Activated CD8-positive, alpha-beta T cell treated with anti-CD3 and anti-CD28 coated beads for 36 hours (primary cell): ENCODE data around the gene CCDC32. TPM values are rescaled to one million over a fixed set of nuclear protein-coding genes. Genes with fewer than 3 reads are reported as not detected.
A peak's percentile ranks its signal among the peaks of the same experiment; 100 is the strongest.

Source experiments
- ATAC-seq: fragments of 200-7000 bp; cut with Tn5 transposase; one replicate; pipeline ENCODE4 v1.10.0; 2021; ENCODE audit warnings: mild to moderate bottlenecking, moderate library complexity
- CTCF ChIA-PET: fragments of 350-600 bp; sonication (Branson Sonifier 250); formaldehyde crosslinking; loops from one replicate; lab custom pipeline; 2021; ENCODE audit warnings: antibody characterized with exemption; lab: Charles Lee
- POLR2A ChIA-PET: fragments of 350-600 bp; sonication (Branson Sonifier 250); formaldehyde crosslinking; loops from one replicate; lab custom pipeline; 2021; ENCODE audit warnings: antibody characterized with exemption; lab: Charles Lee
- DNase-seq: peaks from one replicate; pipeline ENCODE4 v3.0.0-alpha.2; 2020
- H3K27ac Mint-ChIP-seq: one replicate; pipeline ENCODE4 v1.8.0; 2021; ENCODE audit warnings: mild to moderate bottlenecking, mixed read lengths
- H3K27me3 Mint-ChIP-seq: one replicate; pipeline ENCODE4 v1.8.0; 2021; ENCODE audit warnings: mixed read lengths
- H3K36me3 Mint-ChIP-seq: one replicate; pipeline ENCODE4 v1.8.0; 2021; ENCODE audit warnings: low read depth, mixed read lengths
- H3K4me1 Mint-ChIP-seq: one replicate; pipeline ENCODE4 v1.8.0; 2021; ENCODE audit warnings: low read depth, mixed read lengths
- H3K4me3 Mint-ChIP-seq: one replicate; pipeline ENCODE4 v1.8.0; 2021; ENCODE audit warnings: mild to moderate bottlenecking, moderate library complexity, mixed read lengths
- H3K9me3 Mint-ChIP-seq: one replicate; pipeline ENCODE4 v1.8.0; 2021; ENCODE audit warnings: mixed read lengths
- CTCF ChIP-seq: fragments of 200-600 bp; IDR thresholded peaks from one replicate; pipeline ENCODE4 v1.8.0; 2022; ENCODE audit warnings: antibody characterized with exemption, mild to moderate bottlenecking
- intact Hi-C: fragments of 100-400 bp; cut with micrococcal nuclease; formaldehyde crosslinking; loops from one replicate; pipeline ENCODE4 v1.10.0; 2022
- total RNA-seq, 2 experiments: library from RNA; stranded (reverse); gene quantifications; one replicate each; pipeline ENCODE4 v1.2.3, GENCODE V29; 2021

Gene CCDC32
- total RNA-seq, 2 experiments from 2014 or later, result 21.3 to 22.0 TPM

- H3K4me3 Mint-ChIP-seq, result peak overlapping the region; percentile 83
- intact Hi-C loops, result no loop called here
Observed at GRCh38 chr15:40594429-40594836, 29.6 kb upstream of the CCDC32 start.

GRCh38 chr15:40593588-40594428, 29.0 kb upstream of the CCDC32 start, which contains the start of gene KNL1:
Gene KNL1, plus strand, starts transcription at chr15:40594249. Its CDS starts 8,683 bp downstream, at chr15:40602932.
- Mint-ChIP-seq H3K36me3 (peaks cover 2% of the 10 kb centered on the region), H3K9me3 (no peaks in the 10 kb centered on the region), H3K4me1 (peaks cover 26% of the 10 kb centered on the region), H3K27ac (peak within 1 kb of the TSS; percentile 99), H3K27me3 (peaks cover 5% of the 10 kb centered on the region), H3K4me3 (peak within 1 kb of the TSS; percentile 83)
- CTCF ChIA-PET, result interaction anchor here (0.8 to 2.5 kb wide), 5 partner anchors 10 to 189 kb away, joined by 3 to 6 read pairs (median 3); partner anchors contain the start of genes CCDC32, RAD51 and RPUSD2
- POLR2A ChIA-PET, result interaction anchor here (0.7 to 1.6 kb wide), 4 partner anchors 24 to 143 kb away, joined by 3 to 5 read pairs (median 4); partner anchors contain the start of genes CCDC32 and RPUSD2
- intact Hi-C loops, result no loop called here
- no peak for TF ChIP-seq CTCF
- peak; percentile 87 for ATAC-seq
- peak; percentile 95 for DNase-seq

More at GRCh38 chr15:40594429-40594836, 29.6 kb upstream of the CCDC32 start:
- H3K4me1 Mint-ChIP-seq, result peaks cover 26% of the 10 kb centered on the region
- TF ChIP-seq CTCF, result peak; percentile 23
- CTCF ChIA-PET, result interaction anchor here (1.5 to 2.5 kb wide), 3 partner anchors 9 to 100 kb away, joined by 3 to 6 read pairs (median 6); partner anchors contain the start of genes RAD51 and RPUSD2
- peak overlapping the region; percentile 99 for H3K27ac Mint-ChIP-seq
- DNase-seq (no peak), ATAC-seq (peak; percentile 63)
- peaks cover 5% of the 10 kb centered on the region for H3K27me3 Mint-ChIP-seq
- POLR2A ChIA-PET, result interaction anchor here (0.6 to 1.6 kb wide), 4 partner anchors 25 to 30 kb away, joined by 3 to 5 read pairs (median 4); partner anchors contain the start of genes CCDC32 and RPUSD2
- peaks cover 2% of the 10 kb centered on the region for H3K36me3 Mint-ChIP-seq
- H3K9me3 Mint-ChIP-seq, result no peaks in the 10 kb centered on the region

- Mint-ChIP-seq H3K27ac (peak overlapping the region; percentile 99), H3K36me3 (peaks cover 2% of the 10 kb centered on the region)
- no peak for ATAC-seq
Observed at GRCh38 chr15:40593165-40593564, 28.3 kb upstream of the CCDC32 start.

GRCh38 chr15:40591389-40591788, 26.5 kb upstream of the CCDC32 start:
- CTCF ChIA-PET, result interaction anchor here (1.2 to 2.9 kb wide), 3 partner anchors 25 to 303 kb away, joined by 5 to 21 read pairs (median 13); partner anchors contain the start of genes CCDC32, RAD51 and VPS18
- H3K9me3 Mint-ChIP-seq, result no peaks in the 10 kb centered on the region
- no peak for ATAC-seq
- H3K4me1 Mint-ChIP-seq, result peaks cover 26% of the 10 kb centered on the region
- no peak overlapping the region for H3K27ac Mint-ChIP-seq
- no peak for TF ChIP-seq CTCF
- POLR2A ChIA-PET, result interaction anchor here (0.6 to 1.3 kb wide), 4 partner anchors 103 to 1069 kb away, joined by 3 read pairs; partner anchors contain the start of genes C15orf62, MGA and RAD51
- peaks cover 5% of the 10 kb centered on the region for H3K27me3 Mint-ChIP-seq
- H3K36me3 Mint-ChIP-seq, result peaks cover 2% of the 10 kb centered on the region
- H3K4me3 Mint-ChIP-seq, result no peak overlapping the region
- intact Hi-C loops, result no loop called here
- DNase-seq, result no peak

More at GRCh38 chr15:40593165-40593564, 28.3 kb upstream of the CCDC32 start:
- H3K9me3 Mint-ChIP-seq, result no peaks in the 10 kb centered on the region
- H3K4me1 Mint-ChIP-seq, result peaks cover 26% of the 10 kb centered on the region
- peaks cover 5% of the 10 kb centered on the region for H3K27me3 Mint-ChIP-seq
- DNase-seq, result no peak
- POLR2A ChIA-PET, result interaction anchor here (0.9 to 1.6 kb wide), 2 partner anchors 24 to 143 kb away, joined by 3 to 4 read pairs; partner anchors contain the start of gene RPUSD2
- CTCF ChIA-PET, result interaction anchor here (0.7 to 2.5 kb wide), 4 partner anchors 24 to 189 kb away, joined by 3 to 6 read pairs (median 4); partner anchors contain the start of genes CCDC32, RAD51 and RPUSD2
- no peak for TF ChIP-seq CTCF
- intact Hi-C loops, result no loop called here
- peak overlapping the region; percentile 83 for H3K4me3 Mint-ChIP-seq
